Umbilical cord (tissue), 2 donors: ENCODE results near the gene TADA3. TPM values are rescaled to one million over a fixed set of nuclear protein-coding genes. Genes with fewer than 3 reads are reported as not detected.

Experiments
- DNase-seq: peaks from one replicate; pipeline ENCODE4 v3.0.0-alpha.2; 2015; ENCODE audit warnings: low spot score
- total RNA-seq: library from RNA; depleted of rRNA; stranded (reverse); fragments of >200 nt; gene quantifications from one replicate; pipeline ENCODE4 v1.2.3, GENCODE V29; 2014; ENCODE audit warnings: low replicate concordance; ENCODE audit not compliant: insufficient read depth

TADA3 gene
- total RNA-seq, 1 donor from 2014 or later = 43.3 TPM

- peak; percentile 86 for DNase-seq
These were observed 17.6 kb upstream of the TADA3 start, which contains the start of gene TTLL3 for GRCh38 chr3:9809615-9810432. Gene TTLL3 (plus strand): TSS chr3:9810262. CDS start chr3:9810662, 400 bp downstream.

- DNase-seq = no peak
These were observed 17.0 kb upstream of the TADA3 start for GRCh38 chr3:9809239-9809614.

DNA sequence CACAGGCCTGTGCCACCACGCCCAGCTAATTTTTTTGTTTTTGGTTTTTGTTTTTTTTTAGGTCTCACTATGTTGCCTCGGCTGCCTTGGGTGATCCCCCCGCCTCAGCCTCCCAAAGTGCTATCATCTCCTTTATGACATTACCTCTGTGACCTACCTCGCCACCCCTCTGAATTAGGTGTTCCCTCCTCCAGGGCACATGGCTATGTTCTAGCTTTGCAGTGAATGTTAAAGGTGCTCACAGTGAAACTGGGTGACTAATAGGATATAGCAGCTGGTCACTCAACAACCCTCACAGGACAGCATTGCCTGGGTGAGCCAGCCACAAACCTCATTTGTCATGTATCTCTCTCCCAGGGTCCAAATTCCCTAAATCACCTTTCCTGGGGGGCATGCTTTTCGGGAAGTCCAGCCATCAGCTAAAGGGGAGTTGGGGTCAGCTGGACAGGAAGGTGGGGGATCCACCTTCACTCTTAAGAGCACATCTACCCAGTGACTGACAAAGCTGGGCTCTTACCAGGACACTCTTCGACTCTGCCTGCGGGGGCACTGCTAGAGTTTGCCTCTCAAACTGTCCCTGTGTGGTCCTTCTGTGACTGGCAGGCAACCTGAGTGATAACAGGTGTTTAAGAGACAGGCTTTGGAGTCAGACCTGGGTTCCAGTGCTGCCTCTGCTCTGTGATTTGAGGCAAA is 16.2 kb upstream of the TADA3 start:
- DNase-seq = no peak

DNA sequence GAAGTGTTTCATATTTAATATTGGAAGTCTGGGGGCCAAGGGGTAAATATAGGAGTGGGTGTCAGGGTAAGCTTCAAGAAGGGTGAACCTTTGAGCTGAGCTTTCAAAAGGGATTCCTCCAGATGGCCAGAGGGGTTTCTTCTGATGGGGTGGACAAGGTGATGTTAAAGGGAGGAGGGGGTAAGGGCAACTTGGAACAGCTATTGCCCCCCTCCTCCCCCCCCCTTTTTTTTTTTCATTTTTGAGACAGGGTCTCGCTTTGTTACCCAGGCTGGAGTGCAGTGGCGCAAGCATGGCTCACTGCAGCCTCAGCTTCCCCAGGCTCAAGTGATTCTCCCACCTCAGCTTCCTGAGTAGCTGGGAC is 15.7 kb upstream of the TADA3 start:
- DNase-seq = no peak

DNA sequence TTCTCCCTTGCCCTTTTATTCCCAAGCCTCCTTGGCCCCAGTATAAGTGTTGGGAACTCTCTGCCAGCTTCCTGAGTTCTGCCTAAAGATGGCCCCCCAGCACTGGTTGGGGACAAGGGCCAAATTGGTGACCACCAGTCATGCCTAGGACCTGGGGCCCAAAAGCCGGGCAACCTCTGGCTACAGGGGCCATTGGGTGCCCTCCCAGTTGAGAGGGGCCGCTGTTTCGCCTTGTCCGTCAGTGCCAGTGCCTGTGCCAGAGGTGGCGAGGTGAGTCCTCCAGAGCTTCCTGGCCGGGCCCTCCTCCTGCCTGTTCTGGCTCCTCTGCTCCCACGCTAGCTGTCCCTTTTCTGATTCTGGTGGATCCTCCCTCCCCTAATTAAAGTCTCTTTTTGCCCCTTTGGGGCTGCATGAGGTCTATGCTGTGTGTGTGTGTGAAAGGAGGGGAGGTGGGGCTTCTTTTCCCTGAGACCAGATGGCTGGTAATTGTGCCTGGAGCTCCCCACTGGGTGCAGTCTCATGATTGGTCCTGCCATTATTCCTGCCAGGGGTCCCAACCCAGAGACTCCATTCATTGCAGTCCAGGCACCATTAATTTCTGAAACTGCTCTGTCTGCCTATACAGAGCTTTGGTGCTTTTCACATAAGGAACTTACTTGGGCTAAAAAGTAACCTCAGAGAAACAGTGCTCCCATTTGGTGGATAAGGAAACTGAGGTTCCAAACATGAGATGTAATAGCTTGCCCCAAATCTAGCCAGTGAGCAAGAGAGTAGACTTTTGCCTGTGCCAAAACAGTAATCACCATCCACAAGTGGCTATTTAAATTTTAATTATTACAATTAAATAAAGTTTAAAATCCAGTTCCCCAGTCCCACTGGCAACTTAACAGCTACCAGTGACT is 14.7 kb upstream of the TADA3 start:
- DNase-seq = no peak

DNA sequence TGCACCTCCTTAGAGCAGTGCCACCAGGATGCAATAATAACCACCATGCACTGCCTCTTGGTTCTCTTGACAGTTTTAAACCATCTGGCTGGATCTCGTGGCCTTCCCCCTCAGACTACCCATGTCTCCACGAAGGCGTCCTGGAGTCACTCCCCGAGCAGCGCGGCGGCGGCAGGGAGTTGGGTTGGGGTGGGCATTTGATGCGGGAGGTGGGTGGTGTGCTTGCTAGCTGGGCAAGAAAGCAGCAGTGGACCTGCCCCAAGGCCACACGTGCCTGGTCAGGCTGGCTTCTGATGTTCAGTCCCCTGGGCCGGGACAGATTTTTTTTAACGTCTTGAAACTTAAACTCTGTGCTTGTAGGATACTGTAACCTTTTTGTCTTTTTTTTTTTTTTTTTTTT is 13.9 kb upstream of the TADA3 start:
- DNase-seq = no peak

GRCh38 chr3:9804996-9805395 is 12.7 kb upstream of the TADA3 start:
- no peak for DNase-seq

DNA sequence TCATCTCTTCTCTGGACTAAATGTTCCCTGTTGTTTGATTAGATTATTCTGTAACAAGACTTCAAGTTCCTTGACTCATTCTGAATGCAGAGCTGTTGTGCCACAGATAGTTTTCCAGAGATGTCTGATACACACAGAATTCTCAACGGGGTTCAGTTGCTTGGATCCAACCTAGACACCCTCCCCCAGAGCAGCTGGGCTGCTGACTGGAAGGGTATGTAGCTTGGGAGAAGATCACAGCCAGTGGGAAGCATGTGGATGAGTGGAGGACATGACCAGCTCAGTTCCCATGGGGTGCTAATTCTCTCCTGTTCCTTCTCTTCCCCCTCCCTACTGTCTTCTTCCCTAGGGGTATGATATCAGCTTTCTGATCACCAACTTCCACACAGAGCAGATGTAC is 11.2 kb upstream of the TADA3 start:
- DNase-seq = no peak

DNA sequence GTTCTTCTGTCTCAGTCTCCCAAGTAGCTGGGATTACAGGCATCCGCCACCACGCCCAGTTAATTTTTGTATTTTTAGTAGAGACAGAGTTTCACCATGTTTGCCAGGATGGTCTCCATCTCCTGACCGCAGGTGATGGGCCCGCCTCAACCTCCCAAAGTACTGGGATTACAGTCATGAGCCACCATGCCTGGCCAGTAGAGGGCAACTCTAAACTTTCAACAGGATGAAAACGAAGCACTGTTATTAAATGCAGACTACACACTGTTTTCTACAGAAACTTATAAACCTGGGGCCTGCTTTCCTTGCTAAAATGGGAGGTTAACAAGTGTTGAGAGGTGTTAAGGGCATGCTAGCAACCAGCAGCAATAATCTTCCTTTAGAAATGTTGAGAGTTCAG is 8.3 kb upstream of the TADA3 start:
- DNase-seq = no peak

DNA sequence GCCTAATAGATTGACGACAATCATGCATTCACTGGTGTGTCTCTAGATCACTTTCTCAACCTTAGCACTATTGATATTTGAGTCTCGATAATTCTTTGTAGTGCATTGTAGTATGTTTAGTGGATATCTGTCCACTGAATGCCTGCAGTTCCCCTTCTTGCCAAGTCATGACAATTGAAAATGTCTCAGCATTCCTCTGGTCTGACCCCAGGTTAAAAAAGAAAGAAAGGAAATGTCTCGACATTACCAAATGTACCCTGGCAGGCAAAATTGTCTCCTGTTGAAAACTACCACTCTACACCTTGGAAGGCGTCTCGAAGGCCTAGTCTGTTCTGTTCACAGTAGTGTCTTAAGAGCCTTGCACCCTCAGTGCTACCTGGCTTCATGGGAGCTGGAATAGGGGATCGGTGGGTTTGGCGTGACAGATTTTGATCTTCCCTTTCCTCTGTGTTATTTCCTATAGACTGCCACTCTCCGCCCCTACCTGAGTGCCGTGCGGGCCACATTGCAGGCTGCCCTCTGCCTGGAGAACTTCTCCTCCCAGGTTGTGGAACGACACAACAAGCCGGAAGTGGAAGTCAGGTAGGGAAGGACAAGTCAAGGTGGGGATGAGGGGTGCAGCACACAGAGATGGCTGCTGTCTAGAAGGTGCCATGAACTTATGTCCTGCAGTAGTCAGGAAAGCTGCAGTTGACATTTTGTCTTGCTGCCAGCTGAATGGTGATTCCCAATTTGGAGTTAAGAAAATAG is 5.1 kb upstream of the TADA3 start:
- DNase-seq = no peak

DNA sequence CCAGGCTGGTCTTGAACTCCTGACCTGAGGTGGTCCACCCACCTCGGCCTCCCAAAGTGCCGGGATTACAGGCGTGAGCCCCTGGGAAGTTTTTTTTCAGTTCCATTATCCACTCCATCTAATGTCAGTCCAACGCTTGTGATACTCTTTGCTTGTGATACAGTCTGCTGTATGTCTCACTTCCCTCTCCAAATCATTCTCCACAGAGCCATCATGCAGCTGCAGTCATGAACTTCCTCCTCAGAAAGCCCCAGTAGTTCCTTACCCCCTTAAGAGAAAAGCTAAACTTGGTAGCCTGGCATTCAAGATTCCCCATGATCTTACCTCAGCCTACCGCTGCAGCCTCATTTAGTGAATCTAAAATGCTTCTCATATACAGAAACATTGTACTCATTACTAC is 2.9 kb upstream of the TADA3 start:
- DNase-seq = no peak

GRCh38 chr3:9794400-9794799 is 2.1 kb upstream of the TADA3 start:
- no peak for DNase-seq

DNA sequence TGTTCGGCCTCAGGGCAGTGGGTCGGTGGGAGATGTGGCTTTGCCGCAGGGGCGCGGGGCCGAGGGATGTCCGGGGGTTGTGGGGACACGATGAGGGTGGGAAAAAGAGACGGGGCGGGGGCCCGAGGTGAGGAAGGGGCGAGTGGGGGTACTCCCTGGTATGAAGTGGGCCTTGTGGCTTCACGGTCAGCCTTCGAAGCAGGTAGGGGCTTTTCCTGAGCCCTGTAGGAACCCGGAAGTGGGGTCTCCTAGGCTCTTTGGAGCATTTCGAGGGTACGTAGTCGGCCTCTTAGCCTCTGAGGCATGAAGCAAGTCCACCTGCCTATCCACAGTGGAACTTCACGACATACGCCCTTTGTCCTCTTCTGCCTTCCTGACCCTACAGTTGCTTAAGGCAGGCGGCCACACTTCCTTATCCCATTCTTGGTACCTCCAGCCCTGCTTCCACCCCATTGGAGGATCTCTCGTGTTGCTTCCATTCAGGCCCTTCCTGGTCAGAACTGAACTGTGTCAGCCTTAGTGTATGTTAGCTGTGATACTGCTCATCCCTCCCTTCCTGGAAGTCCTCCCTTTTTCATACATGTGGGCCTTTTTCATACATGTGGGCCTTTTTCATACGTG is 998 bp upstream of the TADA3 start:
- peak; percentile 29 for DNase-seq

DNA sequence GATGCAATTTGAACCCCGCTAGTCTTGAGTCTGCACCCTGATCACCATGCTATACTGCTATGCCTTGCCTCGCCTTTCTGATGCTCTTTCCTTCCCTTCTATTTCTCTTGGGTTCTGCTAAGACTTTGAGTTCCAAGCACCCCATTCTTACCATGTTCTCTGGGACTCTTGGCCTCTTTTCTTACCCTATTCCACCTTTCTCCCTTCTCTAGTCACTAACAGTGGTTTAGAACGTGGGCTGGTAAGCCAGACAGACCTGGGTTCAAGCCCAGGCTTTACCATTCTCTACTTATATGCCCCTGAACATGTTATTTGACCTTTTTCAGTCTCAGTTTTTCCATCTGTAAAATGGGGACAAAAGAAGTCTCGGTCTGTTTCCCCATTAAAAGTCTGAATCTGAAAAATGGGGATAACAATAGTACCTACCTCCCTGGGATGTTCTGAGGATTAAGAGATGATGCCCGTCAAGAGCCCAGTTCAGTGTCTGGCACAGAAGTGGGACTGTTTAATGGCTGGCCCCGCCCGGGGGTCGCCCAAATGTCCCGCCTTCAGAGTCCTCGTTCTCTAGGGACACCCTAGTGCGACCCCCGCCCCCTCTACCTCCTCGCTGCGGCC is 376 bp downstream of the TADA3 start:
- DNase-seq = no peak

GRCh38 chr3:9791127-9791526 is 1.1 kb downstream of the TADA3 start:
- DNase-seq = no peak

DNA sequence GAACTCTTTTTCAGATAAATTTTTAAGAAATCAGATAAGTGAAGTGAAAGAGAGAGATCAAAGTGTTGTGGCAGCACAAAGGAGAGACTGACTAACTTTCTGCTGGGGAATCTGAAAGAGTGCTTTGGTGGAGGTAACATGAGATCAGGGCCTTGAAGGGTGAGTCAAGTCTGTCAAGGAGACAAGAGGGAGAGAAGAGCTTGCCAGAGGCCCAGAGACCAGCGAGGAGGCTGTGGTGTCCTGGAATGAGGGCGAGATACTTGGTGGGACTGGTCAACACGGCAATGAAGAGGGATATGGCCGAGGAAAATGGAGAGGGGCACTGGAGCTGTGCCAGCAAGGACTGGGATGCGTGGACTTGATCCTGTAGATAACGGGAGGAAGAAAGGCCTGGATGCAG is 4.6 kb downstream of the TADA3 start:
- DNase-seq = no peak

- no peak for DNase-seq
These were observed 5.2 kb downstream of the TADA3 start for GRCh38 chr3:9786825-9787669.

DNA sequence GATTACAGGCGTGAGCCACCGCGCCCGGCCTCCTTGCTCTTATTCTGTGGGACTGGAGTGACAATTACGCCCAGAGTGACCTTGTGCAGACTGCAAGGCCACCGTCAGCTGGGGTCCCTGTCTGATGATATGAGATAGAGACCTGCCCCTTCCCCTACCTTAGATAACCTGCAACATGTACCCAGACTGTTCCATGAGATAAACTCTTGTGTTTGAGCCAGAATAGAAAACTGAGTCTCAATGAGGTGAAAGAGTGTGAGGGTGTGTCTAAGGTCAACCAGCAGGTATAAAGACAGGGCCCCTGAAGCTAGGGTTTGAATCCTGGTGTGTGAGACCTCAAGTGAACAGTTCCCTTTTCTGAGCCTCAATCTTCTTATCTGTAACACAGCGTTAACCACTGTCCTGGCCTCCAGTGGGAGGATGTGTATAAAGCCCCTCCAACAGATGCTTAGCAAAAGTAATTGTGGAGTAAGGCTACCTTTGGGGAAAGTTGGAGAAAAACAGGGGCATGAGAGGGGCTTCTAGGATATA is 6.0 kb downstream of the TADA3 start:
- DNase-seq = no peak

DNA sequence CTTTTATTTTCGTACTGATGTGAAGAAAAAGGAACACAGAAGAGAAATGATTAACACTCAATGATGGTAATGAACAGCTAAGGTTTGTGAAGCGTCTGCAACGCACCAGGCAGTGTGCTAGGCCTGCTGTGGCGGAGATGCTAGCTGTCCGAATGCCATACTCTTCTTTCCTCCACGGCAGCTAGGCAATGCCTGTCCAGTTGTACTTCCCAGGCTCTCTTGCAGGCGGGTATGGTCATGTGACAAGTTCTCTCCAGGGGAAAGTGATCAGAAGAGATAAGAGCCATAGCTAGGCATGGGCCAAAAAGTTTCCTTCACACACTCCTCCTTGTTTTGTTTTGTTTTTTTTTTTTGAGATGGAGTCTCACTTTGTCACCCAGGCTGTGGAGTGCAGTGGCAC is 6.7 kb downstream of the TADA3 start:
- DNase-seq = no peak
